Measurements from ENCODE around the gene ARL3. TPM values are rescaled to one million over a fixed set of nuclear protein-coding genes. Genes with fewer than 3 reads are reported as not detected.
"Not testable (repeated sequence)": the region's sequence is repeated elsewhere in the genome, so short reads cannot be mapped to it uniquely, and the experiment has no call there.

ARL3 gene
- total RNA-seq, 1 donor from 2014 or later: 4.4 TPM

GRCh38 chr10:102704915-102705314 is 9.3 kb downstream of the ARL3 start:
- no peak for DNase-seq (ENCODE audit: low read depth in 2 of 2)

DNA sequence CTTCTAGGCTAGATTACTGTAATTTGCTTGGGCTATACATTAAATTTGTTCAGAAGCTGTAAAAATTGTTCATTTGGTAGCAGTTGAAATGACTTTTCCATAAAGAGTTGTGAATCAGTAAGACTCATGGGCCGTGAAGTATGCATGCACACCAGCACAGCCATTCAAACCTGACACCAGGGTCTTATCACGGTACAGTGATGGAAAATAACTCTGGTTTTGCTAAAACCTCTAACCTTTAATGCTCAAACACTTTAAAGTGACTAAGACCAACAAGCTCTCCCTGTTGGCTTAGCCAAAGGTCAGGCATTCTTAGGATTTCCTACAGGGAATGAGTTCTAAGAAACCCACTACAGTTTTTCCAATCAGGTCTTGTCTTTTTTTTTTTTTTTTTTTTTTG is 11.5 kb downstream of the ARL3 start:
- DNase-seq (ENCODE audit: low read depth in 2 of 2): no peak

- DNase-seq (ENCODE audit: low read depth in 2 of 2): no peak
Measured at GRCh38 chr10:102701796-102702195, 12.4 kb downstream of the ARL3 start.

- DNase-seq (ENCODE audit: low read depth in 2 of 2): no peak
Measured at GRCh38 chr10:102701272-102701671, 12.9 kb downstream of the ARL3 start.

GRCh38 chr10:102698894-102699293 is 15.3 kb downstream of the ARL3 start:
- DNase-seq (ENCODE audit: low read depth in 2 of 2): no peak

DNA sequence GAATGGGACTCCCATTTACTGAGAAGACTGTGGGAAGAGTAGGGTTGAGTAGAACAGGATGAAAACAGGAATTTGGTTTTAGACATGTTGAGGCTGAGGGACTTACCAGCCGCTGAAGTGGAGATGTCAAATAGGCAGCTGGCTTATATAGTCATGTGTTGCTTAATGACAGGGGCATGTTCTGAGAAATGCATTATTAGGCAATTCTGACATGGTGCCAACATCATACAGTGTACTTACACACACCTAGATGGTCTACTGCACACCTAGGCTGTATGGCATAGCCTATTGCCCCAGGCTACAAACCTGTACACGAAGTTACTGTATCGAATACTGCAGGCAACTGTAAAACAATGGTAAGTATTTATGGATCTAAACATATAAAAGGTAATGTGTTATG is 17.5 kb downstream of the ARL3 start:
- no peak for DNase-seq (ENCODE audit: low read depth in 2 of 2)

- not testable (repeated sequence) for DNase-seq (ENCODE audit: low read depth in 2 of 2)
Measured at GRCh38 chr10:102695401-102695800, 18.8 kb downstream of the ARL3 start.

DNA sequence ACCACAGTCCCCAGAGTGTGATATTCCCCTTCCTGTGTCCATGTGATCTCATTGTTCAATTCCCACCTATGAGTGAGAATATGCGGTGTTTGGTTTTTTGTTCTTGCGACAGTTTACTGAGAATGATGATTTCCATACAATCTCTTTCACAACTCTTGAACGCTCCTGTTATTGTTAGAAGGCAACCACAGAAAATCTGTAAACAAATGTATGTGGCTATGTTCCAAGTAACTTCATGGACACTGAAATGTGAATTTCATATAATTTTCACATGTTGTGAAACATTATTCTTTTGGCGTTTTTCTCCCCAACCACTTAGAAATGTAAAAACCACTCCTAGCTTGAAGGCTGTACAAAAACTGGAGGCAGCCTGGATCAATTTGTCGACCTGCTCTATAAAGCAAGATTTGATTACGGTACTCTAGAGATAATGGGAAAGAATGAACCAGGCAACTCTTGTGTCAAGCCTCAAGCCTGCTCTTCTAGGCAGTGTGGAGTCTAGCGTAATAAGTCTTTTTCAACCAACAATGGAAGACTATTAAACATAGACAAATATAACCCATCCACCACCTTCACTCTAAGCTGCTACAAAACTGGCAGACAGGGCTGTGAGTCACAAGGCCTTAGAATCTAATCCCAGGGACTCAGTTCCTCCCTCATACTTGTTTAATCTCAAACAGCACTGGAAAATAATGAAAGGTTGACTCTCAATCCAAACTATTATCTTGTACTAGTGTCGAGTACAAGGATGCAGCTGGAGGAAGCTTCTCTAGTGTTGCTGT is 22.7 kb downstream of the ARL3 start:
- no peak for DNase-seq (ENCODE audit: low read depth in 2 of 2)

DNA sequence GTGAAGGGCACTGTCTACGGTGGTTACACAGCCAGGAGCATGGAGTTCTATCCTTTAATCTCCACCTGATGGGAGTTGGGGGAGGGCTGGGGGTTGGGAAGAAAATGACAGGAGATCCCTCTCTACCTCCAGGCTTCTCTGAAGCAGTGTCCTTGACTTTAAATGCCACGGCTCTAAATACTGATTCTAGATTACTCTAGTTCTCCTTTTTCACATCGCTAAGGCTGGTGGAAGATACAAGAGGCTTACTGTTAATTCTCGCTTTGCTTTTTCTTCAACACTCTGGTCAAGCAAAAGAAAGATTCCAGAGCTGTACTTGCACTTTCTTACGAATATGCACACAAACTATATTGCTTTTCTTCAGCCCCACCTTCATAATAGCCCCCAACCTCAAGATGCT is 30.5 kb downstream of the ARL3 start:
- no peak for DNase-seq (ENCODE audit: low read depth in 2 of 2)

GRCh38 chr10:102682981-102683380 is 31.2 kb downstream of the ARL3 start:
- no peak for DNase-seq (ENCODE audit: low read depth in 2 of 2)

DNA sequence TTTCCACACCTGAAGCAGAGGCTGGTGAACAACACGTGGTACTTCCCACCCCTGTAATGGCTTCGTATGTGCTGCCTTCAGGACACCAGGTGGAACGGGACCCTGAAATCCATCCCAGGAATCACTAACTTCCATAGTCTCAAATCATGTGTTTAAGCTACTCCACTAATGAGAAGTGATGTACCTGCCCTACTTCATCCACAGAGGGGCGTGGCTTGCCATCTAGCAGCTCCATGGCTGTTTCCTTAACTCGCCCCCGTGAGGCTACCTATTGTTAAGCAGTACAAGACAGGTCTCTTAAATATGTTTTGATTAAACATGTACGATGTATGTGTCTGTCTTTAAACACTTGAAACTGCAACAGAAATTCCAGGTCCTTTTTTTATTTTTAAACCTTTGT is 31.8 kb downstream of the ARL3 start:
- no peak for DNase-seq (ENCODE audit: low read depth in 2 of 2)

- DNase-seq (ENCODE audit: low read depth in 2 of 2): no peak
Measured at GRCh38 chr10:102681696-102682095, 32.5 kb downstream of the ARL3 start.

DNA sequence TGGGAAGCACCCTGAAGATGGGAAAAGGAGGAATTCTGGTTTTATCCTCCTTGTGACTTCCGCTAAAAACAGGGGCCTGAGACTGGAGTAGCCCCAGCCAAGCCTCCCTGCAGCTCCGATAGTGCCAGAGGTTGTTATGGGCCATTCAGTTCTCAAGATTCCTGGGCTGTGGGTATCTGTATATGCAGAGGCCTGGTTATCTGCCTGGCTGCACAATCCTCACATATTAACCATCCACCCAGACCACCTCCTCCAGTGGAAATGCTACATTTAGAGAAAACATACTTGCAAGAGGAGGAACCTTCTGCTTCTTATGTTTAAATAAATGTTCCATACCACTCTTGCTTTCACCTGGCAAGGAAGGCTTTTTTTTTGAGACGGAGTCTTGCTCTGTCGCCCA is 34.6 kb downstream of the ARL3 start:
- DNase-seq (ENCODE audit: low read depth in 2 of 2): no peak

GRCh38 chr10:102678842-102679289 is 35.3 kb downstream of the ARL3 start:
- peak; percentile 23 to 70 for DNase-seq (ENCODE audit: low read depth in 2 of 2)

GRCh38 chr10:102678068-102678400 is 36.2 kb downstream of the ARL3 start:
- DNase-seq (ENCODE audit: low read depth in 2 of 2): no peak

- no peak for DNase-seq (ENCODE audit: low read depth in 2 of 2)
Measured at GRCh38 chr10:102677331-102678067, 36.7 kb downstream of the ARL3 start.

DNA sequence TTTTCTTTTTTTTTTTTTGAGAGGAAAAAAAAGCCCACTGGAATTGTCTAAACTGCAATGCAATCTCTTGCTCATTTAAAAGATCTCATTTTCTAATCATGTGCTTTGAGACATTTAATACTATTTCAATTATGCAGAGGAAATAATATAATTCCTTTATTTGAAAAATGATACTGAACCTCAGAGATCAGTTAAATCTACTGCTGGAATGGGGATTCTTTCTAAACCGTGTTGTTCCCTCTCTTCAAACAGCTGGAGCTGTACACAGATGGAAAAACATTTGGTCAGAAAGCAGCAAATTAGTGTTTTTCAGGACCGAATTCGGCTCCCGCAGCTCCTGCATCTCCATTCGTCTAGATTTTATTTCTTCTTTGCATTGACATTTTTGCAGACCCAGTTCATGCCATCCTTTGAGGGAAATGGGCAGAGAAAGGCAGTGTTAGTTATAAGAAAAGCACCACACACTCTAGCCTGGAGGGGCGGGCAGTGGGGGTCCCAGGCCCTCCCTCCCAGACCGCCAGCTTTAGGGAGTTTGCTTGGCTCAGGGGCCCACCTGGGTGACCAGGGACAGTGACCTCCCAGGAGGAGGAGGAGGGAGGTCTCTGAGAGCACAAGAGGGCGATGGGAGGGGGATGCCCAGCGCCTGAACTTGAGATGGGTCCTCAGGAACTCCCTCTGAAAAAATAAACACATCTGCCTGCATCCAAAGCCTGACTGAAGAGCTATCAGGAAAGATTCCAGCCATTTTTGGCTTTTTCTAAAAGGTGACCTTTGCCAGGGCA is 37.5 kb downstream of the ARL3 start:
- no peak for DNase-seq (ENCODE audit: low read depth in 2 of 2)

- no peak for DNase-seq (ENCODE audit: low read depth in 2 of 2)
Measured at GRCh38 chr10:102675666-102676533, 38.3 kb downstream of the ARL3 start.

DNA sequence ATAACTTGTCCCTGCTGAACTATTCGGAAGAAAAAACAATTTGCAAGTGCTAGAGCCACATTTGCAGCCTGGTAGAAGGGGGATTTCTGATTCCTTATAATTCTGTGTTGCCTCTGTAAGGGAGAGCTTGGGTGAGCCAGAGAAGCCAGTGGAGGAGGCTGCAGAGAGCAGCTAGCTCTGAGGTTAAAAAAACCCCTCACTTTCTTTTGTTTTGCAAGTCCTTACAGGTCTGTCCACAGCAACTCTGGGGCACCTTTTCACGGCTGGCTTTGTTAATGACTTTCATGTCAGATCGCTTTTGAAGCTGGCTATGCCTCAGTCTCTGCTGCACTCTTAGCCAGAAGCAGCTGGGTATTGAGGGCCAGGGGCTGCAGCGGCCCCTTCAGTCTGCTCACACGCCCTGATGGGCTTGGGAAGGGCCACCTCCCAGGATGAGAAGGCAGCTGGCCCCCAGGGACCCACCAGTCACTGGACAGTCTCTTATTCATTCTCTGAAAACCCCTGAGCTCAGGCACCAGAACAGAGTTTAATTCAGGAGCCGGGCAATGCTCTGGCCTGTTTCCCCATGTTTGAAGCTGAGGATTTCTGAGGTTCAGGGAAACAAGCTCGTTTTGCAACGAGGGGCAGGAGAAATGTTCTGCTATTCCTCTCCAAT is 39.1 kb downstream of the ARL3 start:
- DNase-seq (ENCODE audit: low read depth in 2 of 2): no peak

DNA sequence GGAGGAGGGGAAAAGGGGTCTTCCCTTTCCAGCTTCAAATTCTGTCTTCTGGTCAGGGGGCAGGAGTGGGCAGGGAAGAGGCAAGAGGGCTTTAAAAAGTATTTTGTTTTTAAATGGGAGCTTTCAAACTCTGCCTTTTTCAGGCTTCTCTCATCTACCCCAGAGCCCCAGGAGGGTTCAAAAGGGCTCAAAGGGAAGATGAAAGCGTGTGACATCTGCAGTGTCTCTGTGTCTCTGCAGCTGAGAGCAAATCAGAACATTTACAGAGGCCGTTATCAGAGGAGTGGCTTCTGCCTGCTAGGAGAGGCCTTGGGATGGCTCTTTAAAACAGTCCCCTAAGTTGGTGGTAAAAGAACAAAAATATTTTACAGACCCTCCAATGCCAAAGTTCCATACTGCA is 39.6 kb downstream of the ARL3 start:
- DNase-seq (ENCODE audit: low read depth in 2 of 2): no peak
